WTC11 (cell line): ENCODE measurements around the gene SGCB. TPM values are rescaled to one million over a fixed set of nuclear protein-coding genes. Genes with fewer than 3 reads are reported as not detected.

ENCODE experiments used
- ATAC-seq: fragments of 200-7000 bp; cut with Tn5 transposase; 2 replicates; pipeline ENCODE4 v1.10.0; 2021; ENCODE audit warnings: mild to moderate bottlenecking, moderate library complexity
- CTCF ChIA-PET: fragments of 300-600 bp; sonication (Branson Sonifier 250); formaldehyde crosslinking; loops from one replicate; lab custom pipeline; 2021; ENCODE audit warnings: antibody characterized with exemption; lab: Charles Lee
- POLR2A ChIA-PET: fragments of 350-600 bp; sonication (Branson Sonifier 250); formaldehyde crosslinking; loops from one replicate; lab custom pipeline; 2021; ENCODE audit warnings: antibody characterized with exemption; lab: Charles Lee
- DNase-seq: peaks from one replicate; pipeline ENCODE4 v3.0.0; 2021; ENCODE audit warnings: low spot score
- H3K27ac Mint-ChIP-seq: 2 replicates; pipeline ENCODE4 v1.8.0; 2021; ENCODE audit warnings: mixed read lengths
- H3K27me3 Mint-ChIP-seq: 2 replicates; pipeline ENCODE4 v1.8.0; 2021; ENCODE audit warnings: low read depth, mild to moderate bottlenecking, moderate library complexity, mixed read lengths
- H3K36me3 Mint-ChIP-seq: 2 replicates; pipeline ENCODE4 v1.8.0; 2021; ENCODE audit warnings: mixed read lengths
- H3K4me1 Mint-ChIP-seq: 2 replicates; pipeline ENCODE4 v1.8.0; 2022; ENCODE audit warnings: mixed read lengths
- H3K4me3 Mint-ChIP-seq: 2 replicates; pipeline ENCODE4 v1.8.0; 2021; ENCODE audit warnings: mild to moderate bottlenecking, moderate library complexity, mixed read lengths
- H3K9me3 Mint-ChIP-seq: 2 replicates; pipeline ENCODE4 v1.8.0; 2021; ENCODE audit warnings: mixed read lengths
- ARID4B ChIP-seq: sonication (generic); formaldehyde crosslinking; IDR thresholded peaks from 2 replicates; pipeline ENCODE4 v1.8.0; 2023; ENCODE audit warnings: missing genetic modification reagents, mild to moderate bottlenecking, borderline replicate concordance
- CBFB ChIP-seq: sonication (generic); formaldehyde crosslinking; IDR thresholded peaks from 2 replicates; pipeline ENCODE4 v1.8.1; 2022; ENCODE audit warnings: mild to moderate bottlenecking, low read depth, missing genetic modification reagents
- E2F5 ChIP-seq: sonication (generic); formaldehyde crosslinking; IDR thresholded peaks from 2 replicates; pipeline ENCODE4 v1.8.1; 2022; ENCODE audit warnings: mild to moderate bottlenecking, moderate library complexity, missing genetic modification reagents
- EMX1 ChIP-seq: fragments of 250-450 bp; sonication (Bioruptor Pico); IDR thresholded peaks from 2 replicates; pipeline ENCODE4 v1.8.0; 2021; ENCODE audit warnings: mild to moderate bottlenecking
- FOXK1 ChIP-seq: sonication (generic); formaldehyde crosslinking; IDR thresholded peaks from 2 replicates; pipeline ENCODE4 v1.8.0; 2022; ENCODE audit warnings: mild to moderate bottlenecking, moderate library complexity, missing genetic modification reagents
- GRHL2 ChIP-seq: fragments of 250-450 bp; sonication (Bioruptor Pico); IDR thresholded peaks from 2 replicates; pipeline ENCODE4 v1.8.0; 2022; ENCODE audit warnings: mild to moderate bottlenecking, moderate library complexity; ENCODE audit not compliant: insufficient replicate concordance, severe bottlenecking
- IRF2 ChIP-seq: sonication (generic); formaldehyde crosslinking; IDR thresholded peaks from 2 replicates; pipeline ENCODE4 v1.8.0; 2022; ENCODE audit warnings: low read depth, missing genetic modification reagents, borderline replicate concordance
- JUN ChIP-seq: sonication (generic); formaldehyde crosslinking; IDR thresholded peaks from 2 replicates; pipeline ENCODE4 v1.8.0; 2023; ENCODE audit warnings: mild to moderate bottlenecking, missing genetic modification reagents
- KAT7 ChIP-seq: sonication (generic); formaldehyde crosslinking; IDR thresholded peaks from 2 replicates; pipeline ENCODE4 v1.8.1; 2023; ENCODE audit warnings: missing genetic modification reagents, mild to moderate bottlenecking, borderline replicate concordance
- NFATC4 ChIP-seq: fragments of 250-450 bp; sonication (Bioruptor Pico); IDR thresholded peaks from 2 replicates; pipeline ENCODE4 v1.9.0; 2021; ENCODE audit warnings: mild to moderate bottlenecking
- NR1H2 ChIP-seq: sonication (generic); formaldehyde crosslinking; IDR thresholded peaks from 2 replicates; pipeline ENCODE4 v1.9.0; 2021; ENCODE audit warnings: mild to moderate bottlenecking, moderate library complexity, missing genetic modification reagents
- NR2C2 ChIP-seq: sonication (generic); formaldehyde crosslinking; IDR thresholded peaks from 2 replicates; pipeline ENCODE4 v1.8.0; 2022; ENCODE audit warnings: mild to moderate bottlenecking, missing genetic modification reagents
- RELA ChIP-seq: sonication (generic); formaldehyde crosslinking; IDR thresholded peaks from 2 replicates; pipeline ENCODE4 v1.8.1; 2022; ENCODE audit warnings: missing genetic modification reagents, mild to moderate bottlenecking, borderline replicate concordance
- SP1 ChIP-seq: sonication (generic); formaldehyde crosslinking; conservative IDR thresholded peaks from 2 replicates; pipeline ENCODE4 v1.8.1; 2022; ENCODE audit warnings: missing genetic modification reagents
- ZNF317 ChIP-seq: sonication (generic); formaldehyde crosslinking; IDR thresholded peaks from 2 replicates; pipeline ENCODE4 v1.8.1; 2023; ENCODE audit warnings: low read depth, mild to moderate bottlenecking, moderate library complexity, missing genetic modification reagents, borderline replicate concordance
- ZNF423 ChIP-seq: fragments of 250-450 bp; sonication (Bioruptor Pico); IDR thresholded peaks from 2 replicates; pipeline ENCODE4 v2.1.2; 2022; ENCODE audit warnings: mild to moderate bottlenecking, moderate library complexity
- ZNF671 ChIP-seq: fragments of 250-450 bp; sonication (Bioruptor Pico); IDR thresholded peaks from 2 replicates; pipeline ENCODE4 v1.8.0; 2021; ENCODE audit warnings: mild to moderate bottlenecking
- total RNA-seq: library from RNA; stranded (reverse); gene quantifications from 3 replicates; pipeline ENCODE4 v1.2.3, GENCODE V29; 2021
- TF ChIP-seq, protein P1 (sequence below): sonication (generic); formaldehyde crosslinking; IDR thresholded peaks from 2 replicates; pipeline ENCODE4 v1.8.1; 2023; ENCODE audit warnings: mild to moderate bottlenecking, missing genetic modification reagents, moderate library complexity
- TF ChIP-seq, protein P2 (sequence below): fragments of 250-450 bp; sonication (Bioruptor Pico); IDR thresholded peaks from 2 replicates; pipeline ENCODE4 v1.9.0; 2021; ENCODE audit warnings: mild to moderate bottlenecking
- TF ChIP-seq, protein P3 (sequence below): sonication (generic); formaldehyde crosslinking; IDR thresholded peaks from 2 replicates; pipeline ENCODE4 v1.8.0; 2022; ENCODE audit warnings: missing genetic modification reagents

SGCB gene
- total RNA-seq, 1 experiment from 2014 or later, result 27.6 TPM

GRCh38 chr4:52051213-52051614 is 13.1 kb upstream of the SGCB start, which contains the start of gene SPATA18:
Gene SPATA18 (plus strand): TSS chr4:52051304. CDS start chr4:52051705, 401 bp downstream.
- TF ChIP-seq NR2C2 (CRISPR knock-in tag), result no peak
- no peak for TF ChIP-seq ZNF671
- no peak for TF ChIP-seq JUN (CRISPR knock-in tag)
- no peak for TF ChIP-seq ARID4B (CRISPR knock-in tag)
- TF ChIP-seq, protein P1, sequence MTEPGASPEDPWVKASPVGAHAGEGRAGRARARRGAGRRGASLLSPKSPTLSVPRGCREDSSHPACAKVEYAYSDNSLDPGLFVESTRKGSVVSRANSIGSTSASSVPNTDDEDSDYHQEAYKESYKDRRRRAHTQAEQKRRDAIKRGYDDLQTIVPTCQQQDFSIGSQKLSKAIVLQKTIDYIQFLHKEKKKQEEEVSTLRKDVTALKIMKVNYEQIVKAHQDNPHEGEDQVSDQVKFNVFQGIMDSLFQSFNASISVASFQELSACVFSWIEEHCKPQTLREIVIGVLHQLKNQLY (CRISPR knock-in tag), result no peak
- no peak for TF ChIP-seq GRHL2 (CRISPR knock-in tag)
- TF ChIP-seq, protein P2, sequence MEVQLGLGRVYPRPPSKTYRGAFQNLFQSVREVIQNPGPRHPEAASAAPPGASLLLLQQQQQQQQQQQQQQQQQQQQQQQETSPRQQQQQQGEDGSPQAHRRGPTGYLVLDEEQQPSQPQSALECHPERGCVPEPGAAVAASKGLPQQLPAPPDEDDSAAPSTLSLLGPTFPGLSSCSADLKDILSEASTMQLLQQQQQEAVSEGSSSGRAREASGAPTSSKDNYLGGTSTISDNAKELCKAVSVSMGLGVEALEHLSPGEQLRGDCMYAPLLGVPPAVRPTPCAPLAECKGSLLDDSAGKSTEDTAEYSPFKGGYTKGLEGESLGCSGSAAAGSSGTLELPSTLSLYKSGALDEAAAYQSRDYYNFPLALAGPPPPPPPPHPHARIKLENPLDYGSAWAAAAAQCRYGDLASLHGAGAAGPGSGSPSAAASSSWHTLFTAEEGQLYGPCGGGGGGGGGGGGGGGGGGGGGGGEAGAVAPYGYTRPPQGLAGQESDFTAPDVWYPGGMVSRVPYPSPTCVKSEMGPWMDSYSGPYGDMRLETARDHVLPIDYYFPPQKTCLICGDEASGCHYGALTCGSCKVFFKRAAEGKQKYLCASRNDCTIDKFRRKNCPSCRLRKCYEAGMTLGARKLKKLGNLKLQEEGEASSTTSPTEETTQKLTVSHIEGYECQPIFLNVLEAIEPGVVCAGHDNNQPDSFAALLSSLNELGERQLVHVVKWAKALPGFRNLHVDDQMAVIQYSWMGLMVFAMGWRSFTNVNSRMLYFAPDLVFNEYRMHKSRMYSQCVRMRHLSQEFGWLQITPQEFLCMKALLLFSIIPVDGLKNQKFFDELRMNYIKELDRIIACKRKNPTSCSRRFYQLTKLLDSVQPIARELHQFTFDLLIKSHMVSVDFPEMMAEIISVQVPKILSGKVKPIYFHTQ (CRISPR knock-in tag), result no peak
- no peak for TF ChIP-seq CBFB (CRISPR knock-in tag)
- TF ChIP-seq E2F5 (CRISPR knock-in tag), result no peak
- no peak for TF ChIP-seq EMX1 (CRISPR knock-in tag)
- peak; percentile 36; the same call in 1 of the 2 replicates for TF ChIP-seq ZNF423 (CRISPR knock-in tag)
- TF ChIP-seq, protein P3, sequence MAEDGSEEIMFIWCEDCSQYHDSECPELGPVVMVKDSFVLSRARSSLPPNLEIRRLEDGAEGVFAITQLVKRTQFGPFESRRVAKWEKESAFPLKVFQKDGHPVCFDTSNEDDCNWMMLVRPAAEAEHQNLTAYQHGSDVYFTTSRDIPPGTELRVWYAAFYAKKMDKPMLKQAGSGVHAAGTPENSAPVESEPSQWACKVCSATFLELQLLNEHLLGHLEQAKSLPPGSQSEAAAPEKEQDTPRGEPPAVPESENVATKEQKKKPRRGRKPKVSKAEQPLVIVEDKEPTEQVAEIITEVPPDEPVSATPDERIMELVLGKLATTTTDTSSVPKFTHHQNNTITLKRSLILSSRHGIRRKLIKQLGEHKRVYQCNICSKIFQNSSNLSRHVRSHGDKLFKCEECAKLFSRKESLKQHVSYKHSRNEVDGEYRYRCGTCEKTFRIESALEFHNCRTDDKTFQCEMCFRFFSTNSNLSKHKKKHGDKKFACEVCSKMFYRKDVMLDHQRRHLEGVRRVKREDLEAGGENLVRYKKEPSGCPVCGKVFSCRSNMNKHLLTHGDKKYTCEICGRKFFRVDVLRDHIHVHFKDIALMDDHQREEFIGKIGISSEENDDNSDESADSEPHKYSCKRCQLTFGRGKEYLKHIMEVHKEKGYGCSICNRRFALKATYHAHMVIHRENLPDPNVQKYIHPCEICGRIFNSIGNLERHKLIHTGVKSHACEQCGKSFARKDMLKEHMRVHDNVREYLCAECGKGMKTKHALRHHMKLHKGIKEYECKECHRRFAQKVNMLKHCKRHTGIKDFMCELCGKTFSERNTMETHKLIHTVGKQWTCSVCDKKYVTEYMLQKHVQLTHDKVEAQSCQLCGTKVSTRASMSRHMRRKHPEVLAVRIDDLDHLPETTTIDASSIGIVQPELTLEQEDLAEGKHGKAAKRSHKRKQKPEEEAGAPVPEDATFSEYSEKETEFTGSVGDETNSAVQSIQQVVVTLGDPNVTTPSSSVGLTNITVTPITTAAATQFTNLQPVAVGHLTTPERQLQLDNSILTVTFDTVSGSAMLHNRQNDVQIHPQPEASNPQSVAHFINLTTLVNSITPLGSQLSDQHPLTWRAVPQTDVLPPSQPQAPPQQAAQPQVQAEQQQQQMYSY (CRISPR knock-in tag), result no peak
- 0 out of 2 replicates have a peak, but pooled peaks have one; percentile 21 for TF ChIP-seq FOXK1 (CRISPR knock-in tag)
- 0 out of 2 replicates have a peak, but pooled peaks have one; percentile 32 for TF ChIP-seq SP1 (CRISPR knock-in tag)
- TF ChIP-seq KAT7 (CRISPR knock-in tag), result 0 out of 2 replicates have a peak, but pooled peaks have one; percentile 13
- 0 out of 2 replicates have a peak, but pooled peaks have one; percentile 53 for TF ChIP-seq NR1H2 (CRISPR knock-in tag)
- no peak for TF ChIP-seq IRF2
- no peak for TF ChIP-seq NFATC4
- no peak for TF ChIP-seq RELA
- 0 out of 2 replicates have a peak, but pooled peaks have one; percentile 25 for TF ChIP-seq ZNF317 (CRISPR knock-in tag)
- ATAC-seq, result peak; percentile 38
- Mint-ChIP-seq H3K4me1 (peaks cover 36% of the 10 kb centered on the region), H3K27ac (peak within 1 kb of the TSS; percentile 80), H3K4me3 (peak within 1 kb of the TSS; percentile 87), H3K36me3 (peaks cover 12% of the 10 kb centered on the region), H3K27me3 (peaks cover 24% of the 10 kb centered on the region), H3K9me3 (peaks cover 12% of the 10 kb centered on the region)
- POLR2A ChIA-PET, result no interaction called here
- CTCF ChIA-PET, result no interaction called here
- peak; percentile 19 for DNase-seq
